ENCODE measurements around the gene MRPS6. TPM values are rescaled to one million over a fixed set of nuclear protein-coding genes. Genes with fewer than 3 reads are reported as not detected.

Gene MRPS6
- total RNA-seq, 1 experiment from 2014 or later = 115 TPM

DNA sequence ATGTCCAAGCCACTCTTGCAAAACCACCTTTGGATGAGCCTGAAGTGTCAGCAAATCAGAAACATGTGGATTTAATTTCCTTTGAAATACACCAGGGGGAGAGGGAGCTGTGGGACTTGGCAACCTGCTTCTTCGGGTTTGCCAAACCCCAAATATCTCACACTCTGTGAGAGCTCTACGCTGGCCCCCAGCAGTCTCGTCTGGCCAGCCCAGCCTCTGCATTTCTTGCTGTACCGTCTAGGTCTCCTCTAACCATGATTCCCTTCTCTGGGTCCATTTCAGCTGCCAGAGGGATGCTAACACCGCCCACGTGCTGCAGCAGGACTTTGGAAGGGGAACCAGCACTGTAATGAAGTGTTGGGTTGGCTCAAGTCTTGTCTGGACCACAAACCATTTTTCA, 114.6 kb downstream of the MRPS6 start:
- no peaks in the 10 kb centered on the region for H3K27me3 ChIP-seq (replicated peaks; ENCODE audit: insufficient read depth, low read depth, low read length, poor library complexity)
- H3K9me3 ChIP-seq (ENCODE audit: low read depth, low read length, poor library complexity, severe bottlenecking) = no peaks in the 10 kb centered on the region
- no peak for DNase-seq (ENCODE audit: low spot score)
- H3K4me3 ChIP-seq (ENCODE audit: low read depth, low read length, poor library complexity, severe bottlenecking) = no peak overlapping the region
- TF ChIP-seq EZH2 (IDR thresholded peaks at IDR 0.05; ENCODE audit: borderline replicate concordance, low read depth, low read length, poor library complexity, severe bottlenecking) = no peak
- TF ChIP-seq, protein P1, sequence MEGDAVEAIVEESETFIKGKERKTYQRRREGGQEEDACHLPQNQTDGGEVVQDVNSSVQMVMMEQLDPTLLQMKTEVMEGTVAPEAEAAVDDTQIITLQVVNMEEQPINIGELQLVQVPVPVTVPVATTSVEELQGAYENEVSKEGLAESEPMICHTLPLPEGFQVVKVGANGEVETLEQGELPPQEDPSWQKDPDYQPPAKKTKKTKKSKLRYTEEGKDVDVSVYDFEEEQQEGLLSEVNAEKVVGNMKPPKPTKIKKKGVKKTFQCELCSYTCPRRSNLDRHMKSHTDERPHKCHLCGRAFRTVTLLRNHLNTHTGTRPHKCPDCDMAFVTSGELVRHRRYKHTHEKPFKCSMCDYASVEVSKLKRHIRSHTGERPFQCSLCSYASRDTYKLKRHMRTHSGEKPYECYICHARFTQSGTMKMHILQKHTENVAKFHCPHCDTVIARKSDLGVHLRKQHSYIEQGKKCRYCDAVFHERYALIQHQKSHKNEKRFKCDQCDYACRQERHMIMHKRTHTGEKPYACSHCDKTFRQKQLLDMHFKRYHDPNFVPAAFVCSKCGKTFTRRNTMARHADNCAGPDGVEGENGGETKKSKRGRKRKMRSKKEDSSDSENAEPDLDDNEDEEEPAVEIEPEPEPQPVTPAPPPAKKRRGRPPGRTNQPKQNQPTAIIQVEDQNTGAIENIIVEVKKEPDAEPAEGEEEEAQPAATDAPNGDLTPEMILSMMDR (conservative IDR thresholded peaks at IDR 0.05; ENCODE audit: low read depth, low read length) = no peak
- H3K36me3 ChIP-seq (ENCODE audit: insufficient read depth, low read length, poor library complexity, severe bottlenecking) = no peaks in the 10 kb centered on the region
- no peak overlapping the region for H3K27ac ChIP-seq (ENCODE audit: low read depth, low read length, poor library complexity, severe bottlenecking)
- no peaks in the 10 kb centered on the region for H3K4me1 ChIP-seq (ENCODE audit: insufficient read depth, low read length, poor library complexity, severe bottlenecking)
- CTCF ChIA-PET = no interaction called here
- BruUV-seq (replicated peaks) = no TSS peak
- intact Hi-C loops (cut with micrococcal nuclease; ENCODE audit: unreplicated experiment) = no loop called here
- POLR2A ChIA-PET (ENCODE audit: low non-redundant PET) = no interaction called here

DNA sequence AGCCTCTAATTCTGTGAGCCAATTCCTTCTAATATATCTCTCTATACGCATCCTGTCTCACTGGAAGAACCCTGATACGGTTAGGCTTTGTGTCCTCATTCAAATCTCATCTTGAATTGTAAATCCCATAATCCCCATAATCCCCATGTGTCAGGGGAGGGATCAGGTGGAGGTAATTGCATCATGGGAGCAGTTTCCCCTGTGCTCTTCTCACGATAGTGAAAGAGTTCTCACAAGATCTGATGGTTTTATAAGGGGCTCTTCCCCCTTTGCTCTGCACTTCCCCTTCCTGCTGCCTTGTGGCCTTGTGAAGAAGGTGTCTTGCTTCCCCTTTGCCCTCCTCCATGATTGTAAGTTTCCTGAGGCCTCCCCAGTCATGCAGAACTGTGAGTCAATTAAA, 116.1 kb downstream of the MRPS6 start:
- no peaks in the 10 kb centered on the region for H3K27me3 ChIP-seq (replicated peaks; ENCODE audit: insufficient read depth, low read depth, low read length, poor library complexity)
- ChIA-PET CTCF (no interaction called here), POLR2A (ENCODE audit: low non-redundant PET) (interaction anchor here (0.6 kb wide), 1 partner anchor 22 kb away, joined by 3 read pairs; no protein-coding TSS in a partner anchor)
- DNase-seq (ENCODE audit: low spot score) = no peak
- H3K36me3 ChIP-seq (ENCODE audit: insufficient read depth, low read length, poor library complexity, severe bottlenecking) = no peaks in the 10 kb centered on the region
- H3K4me1 ChIP-seq (ENCODE audit: insufficient read depth, low read length, poor library complexity, severe bottlenecking) = no peaks in the 10 kb centered on the region
- H3K4me3 ChIP-seq (ENCODE audit: low read depth, low read length, poor library complexity, severe bottlenecking) = no peak overlapping the region
- no peaks in the 10 kb centered on the region for H3K9me3 ChIP-seq (ENCODE audit: low read depth, low read length, poor library complexity, severe bottlenecking)
- intact Hi-C loops (cut with micrococcal nuclease; ENCODE audit: unreplicated experiment) = no loop called here
- no TSS peak for BruUV-seq (replicated peaks)
- H3K27ac ChIP-seq (ENCODE audit: low read depth, low read length, poor library complexity, severe bottlenecking) = no peak overlapping the region
- TF ChIP-seq, protein P1 (conservative IDR thresholded peaks at IDR 0.05; ENCODE audit: low read depth, low read length) = no peak
- no peak for TF ChIP-seq EZH2 (IDR thresholded peaks at IDR 0.05; ENCODE audit: borderline replicate concordance, low read depth, low read length, poor library complexity, severe bottlenecking)

DNA sequence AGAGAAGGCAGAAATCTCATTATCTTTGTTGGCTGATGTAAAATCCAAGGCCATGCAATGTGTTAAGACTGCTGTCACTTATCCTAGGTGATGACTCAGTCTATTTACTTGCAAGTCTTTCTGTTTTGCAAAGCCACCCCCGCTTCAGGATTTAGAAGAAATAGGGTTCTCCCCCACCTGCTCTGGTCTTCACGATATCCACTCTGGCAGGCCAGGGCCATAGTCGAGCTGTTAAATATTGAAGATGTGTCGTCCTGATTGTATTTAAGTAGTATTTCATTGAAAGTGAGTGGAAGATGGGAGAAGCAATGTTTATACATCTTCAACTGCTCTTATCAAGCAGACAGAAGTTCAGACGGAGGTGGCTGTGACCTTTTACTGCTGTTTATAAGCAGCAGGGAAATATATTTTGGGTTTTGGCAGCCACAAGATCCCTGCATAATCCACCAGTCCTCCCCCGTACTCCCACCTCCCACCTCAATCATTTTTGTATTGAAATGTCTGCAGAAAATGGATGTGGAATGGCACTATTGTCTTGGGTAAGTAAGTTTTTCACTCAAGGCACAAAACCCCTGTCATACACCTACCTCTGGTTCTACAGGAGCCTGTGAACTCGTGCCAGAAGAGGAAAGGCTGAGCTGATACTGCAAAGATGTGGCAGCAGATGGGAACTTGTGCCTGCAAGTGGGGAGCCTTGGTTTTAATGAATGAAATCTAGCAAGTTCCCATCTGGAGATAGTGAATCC, 117.4 kb downstream of the MRPS6 start:
- Histone ChIP-seq H3K9me3 (ENCODE audit: low read depth, low read length, poor library complexity, severe bottlenecking) (no peaks in the 10 kb centered on the region), H3K4me1 (ENCODE audit: insufficient read depth, low read length, poor library complexity, severe bottlenecking) (no peaks in the 10 kb centered on the region), H3K36me3 (ENCODE audit: insufficient read depth, low read length, poor library complexity, severe bottlenecking) (no peaks in the 10 kb centered on the region), H3K4me3 (ENCODE audit: low read depth, low read length, poor library complexity, severe bottlenecking) (no peak overlapping the region), H3K27ac (ENCODE audit: low read depth, low read length, poor library complexity, severe bottlenecking) (no peak overlapping the region), H3K27me3 (replicated peaks; ENCODE audit: insufficient read depth, low read depth, low read length, poor library complexity) (no peaks in the 10 kb centered on the region)
- ChIA-PET CTCF (interaction anchor here (0.5 kb wide), 1 partner anchor 97 kb away, joined by 3 read pairs; no protein-coding TSS in a partner anchor), POLR2A (ENCODE audit: low non-redundant PET) (no interaction called here)
- BruUV-seq (replicated peaks) = no TSS peak
- DNase-seq (ENCODE audit: low spot score) = no peak
- no peak for TF ChIP-seq EZH2 (IDR thresholded peaks at IDR 0.05; ENCODE audit: borderline replicate concordance, low read depth, low read length, poor library complexity, severe bottlenecking)
- TF ChIP-seq, protein P1 (conservative IDR thresholded peaks at IDR 0.05; ENCODE audit: low read depth, low read length) = no peak
- intact Hi-C loops (cut with micrococcal nuclease; ENCODE audit: unreplicated experiment) = no loop called here
